ENCODE data around the gene CDKN1C.
A peak's percentile ranks its signal among the peaks of the same experiment; 100 is the strongest.

Gene CDKN1C

DNA sequence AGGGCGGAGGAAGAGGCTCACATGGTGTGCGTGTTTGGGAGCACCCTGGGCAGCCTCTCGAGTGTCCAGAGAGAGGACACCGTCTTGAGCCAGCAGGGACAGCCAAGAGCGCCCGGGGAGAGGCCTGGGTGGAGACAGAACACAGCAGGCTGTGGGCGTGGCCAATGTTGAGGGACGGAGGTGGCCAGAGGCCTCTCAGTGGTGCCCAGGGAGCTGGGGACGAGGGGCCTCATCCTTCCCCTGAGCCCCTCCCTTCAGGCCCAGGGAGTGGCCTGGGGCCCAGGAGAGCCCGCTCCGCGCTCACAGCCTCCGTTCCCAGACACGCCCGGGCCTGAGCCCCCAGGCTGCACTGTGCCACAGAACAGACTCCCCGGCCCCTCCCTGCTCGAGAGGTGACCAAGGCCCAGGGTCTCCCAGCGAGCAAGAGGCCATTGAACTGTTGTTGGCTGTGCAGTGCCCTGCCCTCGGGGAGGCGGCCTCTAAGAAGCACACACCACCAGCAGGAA, 48.4 kb downstream of the CDKN1C start:
- TF ChIP-seq, protein P1, sequence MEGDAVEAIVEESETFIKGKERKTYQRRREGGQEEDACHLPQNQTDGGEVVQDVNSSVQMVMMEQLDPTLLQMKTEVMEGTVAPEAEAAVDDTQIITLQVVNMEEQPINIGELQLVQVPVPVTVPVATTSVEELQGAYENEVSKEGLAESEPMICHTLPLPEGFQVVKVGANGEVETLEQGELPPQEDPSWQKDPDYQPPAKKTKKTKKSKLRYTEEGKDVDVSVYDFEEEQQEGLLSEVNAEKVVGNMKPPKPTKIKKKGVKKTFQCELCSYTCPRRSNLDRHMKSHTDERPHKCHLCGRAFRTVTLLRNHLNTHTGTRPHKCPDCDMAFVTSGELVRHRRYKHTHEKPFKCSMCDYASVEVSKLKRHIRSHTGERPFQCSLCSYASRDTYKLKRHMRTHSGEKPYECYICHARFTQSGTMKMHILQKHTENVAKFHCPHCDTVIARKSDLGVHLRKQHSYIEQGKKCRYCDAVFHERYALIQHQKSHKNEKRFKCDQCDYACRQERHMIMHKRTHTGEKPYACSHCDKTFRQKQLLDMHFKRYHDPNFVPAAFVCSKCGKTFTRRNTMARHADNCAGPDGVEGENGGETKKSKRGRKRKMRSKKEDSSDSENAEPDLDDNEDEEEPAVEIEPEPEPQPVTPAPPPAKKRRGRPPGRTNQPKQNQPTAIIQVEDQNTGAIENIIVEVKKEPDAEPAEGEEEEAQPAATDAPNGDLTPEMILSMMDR (conservative IDR thresholded peaks at IDR 0.05; ENCODE audit: low read length), result peak; percentile 47
- no peak overlapping the region for H3K4me3 ChIP-seq (ENCODE audit: low read length)
- peak; percentile 50 for DNase-seq (ENCODE audit: low read depth)

DNA sequence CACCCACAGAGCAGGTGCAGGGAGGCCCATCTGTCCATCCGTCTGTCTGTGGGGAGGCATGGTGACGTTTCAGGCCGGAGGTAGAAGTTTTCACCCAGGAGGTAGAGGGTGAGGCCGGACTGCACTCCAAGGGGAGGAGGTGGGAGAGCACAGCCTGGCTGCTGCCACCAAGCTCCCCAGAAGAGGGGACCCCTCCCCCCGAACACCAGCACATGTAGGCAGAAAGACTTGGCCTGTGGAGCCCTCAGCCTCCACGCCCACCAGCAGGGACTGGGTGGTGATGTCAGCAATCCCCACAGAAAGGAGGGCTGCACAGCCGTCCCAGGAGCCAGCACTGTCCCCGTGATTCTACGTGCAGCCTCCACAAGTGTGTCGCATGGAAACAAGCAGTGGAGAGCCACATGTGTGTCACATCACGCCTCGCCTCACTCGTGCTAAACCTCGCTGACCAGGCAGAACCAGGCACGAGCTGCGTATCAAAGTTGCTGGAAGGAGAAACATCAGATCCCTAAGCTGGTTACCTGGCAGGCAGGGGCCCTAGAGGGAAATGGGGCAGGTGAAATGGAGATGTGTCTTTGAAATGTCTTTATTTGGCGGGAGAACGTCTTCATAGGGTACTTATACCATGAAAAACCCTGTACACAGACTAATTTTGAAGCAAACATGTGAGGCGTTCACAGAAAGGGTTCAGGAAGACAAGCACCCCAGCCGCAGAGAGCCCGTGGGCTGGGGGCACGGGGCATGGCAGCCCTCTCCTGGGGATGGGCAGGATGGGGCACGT, 49.1 kb downstream of the CDKN1C start:
- DNase-seq (ENCODE audit: low read depth), result no peak
- TF ChIP-seq, protein P1 (conservative IDR thresholded peaks at IDR 0.05; ENCODE audit: low read length), result no peak

DNA sequence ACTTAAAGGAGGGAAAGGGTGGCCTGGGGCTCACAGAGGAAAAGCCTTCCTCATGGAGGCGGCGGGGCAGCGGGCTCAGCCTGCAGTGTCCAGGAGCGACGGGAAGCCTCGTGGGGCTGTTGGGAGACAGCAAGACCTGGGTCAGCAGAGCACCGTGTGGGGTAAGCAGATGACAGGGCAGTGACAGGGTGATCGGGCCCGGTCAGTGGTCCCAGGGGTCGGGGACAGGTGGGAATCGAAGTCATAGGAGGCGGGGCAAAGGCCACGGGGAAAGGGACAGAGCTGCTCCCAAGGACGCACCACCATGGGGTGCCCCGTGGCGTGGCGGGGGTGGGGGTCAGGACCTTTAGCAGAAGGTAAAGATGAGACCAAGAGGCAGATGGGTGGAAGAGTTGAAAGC, 49.8 kb downstream of the CDKN1C start:
- H3K4me3 ChIP-seq (ENCODE audit: low read length), result no peak overlapping the region
- DNase-seq (ENCODE audit: low read depth), result no peak
- TF ChIP-seq, protein P1 (conservative IDR thresholded peaks at IDR 0.05; ENCODE audit: low read length), result no peak

More for the DNA sequence above, 49.1 kb downstream of the CDKN1C start:
- no peak overlapping the region for H3K4me3 ChIP-seq (ENCODE audit: low read length)

GRCh38 chr11:2835296-2835695, 50.3 kb downstream of the CDKN1C start:
- no peak for DNase-seq (ENCODE audit: low read depth)
- H3K4me3 ChIP-seq (ENCODE audit: low read length), result no peak overlapping the region
- TF ChIP-seq, protein P1 (conservative IDR thresholded peaks at IDR 0.05; ENCODE audit: low read length), result no peak

DNA sequence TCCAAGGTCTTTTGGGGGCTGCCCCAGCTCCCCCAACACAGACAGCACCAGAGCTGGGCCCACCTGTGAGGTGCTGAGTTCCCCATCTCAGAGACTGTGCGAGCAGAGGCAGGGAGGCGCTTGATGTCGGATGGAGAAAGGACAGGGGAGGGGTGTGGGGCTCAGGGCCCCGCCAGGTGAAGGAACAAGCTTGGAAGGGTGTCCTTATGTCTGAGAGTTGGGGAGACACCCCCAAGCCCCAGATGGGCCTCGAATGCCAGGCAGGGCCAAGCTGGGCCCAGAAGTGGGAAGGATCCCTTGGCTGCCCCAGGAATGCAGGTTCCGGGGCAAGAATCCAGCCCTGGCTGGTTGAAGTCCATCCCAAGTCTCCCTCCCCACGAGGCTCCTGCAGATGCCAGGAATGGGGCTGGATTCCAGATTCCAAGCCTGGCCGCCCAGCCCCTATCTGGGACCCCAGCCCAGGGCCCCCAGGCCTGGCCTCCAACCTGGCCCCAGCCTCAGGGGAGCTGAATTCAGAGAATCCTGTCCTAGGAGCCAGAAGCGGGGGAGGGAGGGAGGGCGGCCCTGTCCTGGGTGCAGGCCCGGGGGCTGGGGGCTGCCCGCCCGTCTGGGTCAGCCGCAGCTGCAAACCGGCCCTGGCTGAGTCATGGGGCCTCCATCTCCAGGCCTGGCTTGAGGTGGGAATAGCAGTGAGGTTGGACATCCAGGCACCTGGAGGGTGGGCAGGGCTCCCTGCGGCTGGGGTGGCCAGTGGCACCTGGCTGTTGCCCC, 50.9 kb downstream of the CDKN1C start:
- no peak overlapping the region for H3K4me3 ChIP-seq (ENCODE audit: low read length)
- no peak for DNase-seq (ENCODE audit: low read depth)
- TF ChIP-seq, protein P1 (conservative IDR thresholded peaks at IDR 0.05; ENCODE audit: low read length), result no peak

GRCh38 chr11:2833716-2834502, 51.7 kb downstream of the CDKN1C start:
- no peak overlapping the region for H3K4me3 ChIP-seq (ENCODE audit: low read length)
- no peak for DNase-seq (ENCODE audit: low read depth)
- TF ChIP-seq, protein P1 (conservative IDR thresholded peaks at IDR 0.05; ENCODE audit: low read length), result no peak

All from AG10803 (cell line).